K562 (cell line): ENCODE results near the gene FOXA3. TPM values are rescaled to one million over a fixed set of nuclear protein-coding genes. Genes with fewer than 3 reads are reported as not detected.

ENCODE experiments used
- BRD4 ChIP-seq: fragments of 200-600 bp; sonication (generic); IDR thresholded peaks from 2 replicates; pipeline ENCODE4 v1.6.1; 2017; ENCODE audit warnings: inconsistent platforms
- CBFA2T3 ChIP-seq: fragments of 450-650 bp; IDR thresholded peaks from 2 replicates; pipeline ENCODE4 v1.6.1; 2017
- CREB1 ChIP-seq, 2 experiments: sonication (generic) in 1 of 2; formaldehyde crosslinking in 1 of 2; IDR thresholded peaks; 2 replicates each; pipeline versions ENCODE4 v1.6.1 to v1.8.0; 2012 to 2022; ENCODE audit warnings: inconsistent platforms in 1 of 2, mild to moderate bottlenecking in 1 of 2, missing genetic modification reagents in 1 of 2, moderate library complexity in 1 of 2
- CREB3 ChIP-seq: fragments of 450-650 bp; conservative IDR thresholded peaks from 2 replicates; pipeline ENCODE4 v1.6.1; 2016; ENCODE audit warnings: missing genetic modification characterization, low read depth, mild to moderate bottlenecking, missing compliant biosample characterization, moderate library complexity
- ELF4 ChIP-seq: fragments of 450-650 bp; formaldehyde crosslinking; IDR thresholded peaks from 2 replicates; pipeline ENCODE4 v1.4.0; 2022; ENCODE audit warnings: missing genetic modification characterization
- FOXJ2 ChIP-seq: fragments of 200-800 bp; sonication (Bioruptor generic); IDR thresholded peaks from 2 replicates; pipeline ENCODE4 v1.6.1; 2016; ENCODE audit warnings: missing genetic modification characterization, missing compliant biosample characterization
- KAT8 ChIP-seq: fragments of 450-650 bp; IDR thresholded peaks from 2 replicates; pipeline ENCODE4 v1.6.1; 2016; ENCODE audit warnings: low read depth, mild to moderate bottlenecking
- KLF10 ChIP-seq: fragments of 250-450 bp; sonication (Bioruptor Pico); IDR thresholded peaks from 2 replicates; pipeline ENCODE4 v1.6.1; 2021; ENCODE audit warnings: matching md5 sums
- NFATC3 ChIP-seq: fragments of 450-650 bp; IDR thresholded peaks from 2 replicates; pipeline ENCODE4 v1.6.1; 2017; ENCODE audit warnings: mild to moderate bottlenecking
- NONO ChIP-seq, 2 experiments: fragments of 200-400 bp in 1 of 2; fragments of 450-650 bp in 1 of 2; formaldehyde crosslinking in 1 of 2; IDR thresholded peaks; 2 replicates each; pipeline ENCODE4 v1.6.1; 2017; ENCODE audit warnings: low read depth in 2 of 2, mild to moderate bottlenecking in 2 of 2, moderate library complexity in 2 of 2, low read length in 1 of 2
- NR2C2 ChIP-seq, 2 experiments: fragments of 200-800 bp in 1 of 2; sonication (Bioruptor generic) in 1 of 2; sonication (generic) in 1 of 2; formaldehyde crosslinking in 1 of 2; IDR thresholded peaks; 2 replicates each; pipeline versions ENCODE4 v1.6.1 to v1.8.0; 2016 to 2022; ENCODE audit warnings: mild to moderate bottlenecking in 1 of 2, missing compliant biosample characterization in 1 of 2, missing genetic modification characterization in 1 of 2, missing genetic modification reagents in 1 of 2
- PHF21A ChIP-seq: fragments of 450-650 bp; IDR thresholded peaks from 2 replicates; pipeline ENCODE4 v1.6.1; 2017; ENCODE audit warnings: low read depth, borderline replicate concordance
- PREB ChIP-seq: sonication (generic); formaldehyde crosslinking; IDR thresholded peaks from 2 replicates; pipeline ENCODE4 v1.8.1; 2023; ENCODE audit warnings: mild to moderate bottlenecking, missing genetic modification reagents
- TARDBP ChIP-seq: fragments of 450-650 bp; IDR thresholded peaks from 2 replicates; pipeline ENCODE4 v1.6.1; 2016
- TFE3 ChIP-seq: fragments of 450-650 bp; formaldehyde crosslinking; IDR thresholded peaks from 2 replicates; pipeline ENCODE4 v1.4.0; 2020; ENCODE audit warnings: mild to moderate bottlenecking, mixed read lengths
- ZBTB43 ChIP-seq: sonication (generic); formaldehyde crosslinking; IDR thresholded peaks from 2 replicates; pipeline ENCODE4 v1.8.0; 2023; ENCODE audit warnings: mild to moderate bottlenecking, missing genetic modification reagents
- ZFX ChIP-seq: sonication (generic); formaldehyde crosslinking; IDR thresholded peaks from 2 replicates; pipeline ENCODE4 v1.8.0; 2022; ENCODE audit warnings: mild to moderate bottlenecking, missing genetic modification reagents, moderate library complexity
- ZNF41 ChIP-seq: fragments of 250-450 bp; sonication (Bioruptor Pico); conservative IDR thresholded peaks from 2 replicates; pipeline ENCODE4 v1.4.0; 2020; ENCODE audit warnings: mild to moderate bottlenecking
- ZNF436 ChIP-seq: fragments of 250-450, 450-650 bp; sonication (Bioruptor Pico); formaldehyde crosslinking; IDR thresholded peaks from 2 replicates; pipeline ENCODE4 v1.7.0; 2020; ENCODE audit warnings: mild to moderate bottlenecking
- ZNF644 ChIP-seq: fragments of 200-800 bp; sonication (Bioruptor generic); IDR thresholded peaks from 2 replicates; pipeline ENCODE4 v1.6.1; 2016; ENCODE audit warnings: low read depth, missing genetic modification characterization, missing compliant biosample characterization
- ZNF695 ChIP-seq: fragments of 450-650 bp; formaldehyde crosslinking; IDR thresholded peaks from 2 replicates; pipeline ENCODE4 v1.4.0; 2020; ENCODE audit warnings: mild to moderate bottlenecking, moderate library complexity
- ZNF699 ChIP-seq: fragments of 250-450 bp; sonication (Bioruptor Pico); IDR thresholded peaks from 2 replicates; pipeline ENCODE4 v1.8.0; 2021; ENCODE audit warnings: mild to moderate bottlenecking, moderate library complexity; ENCODE audit not compliant: insufficient replicate concordance
- ZNF76 ChIP-seq: fragments of 250-450 bp; sonication (Bioruptor Pico); IDR thresholded peaks from 2 replicates; pipeline ENCODE4 v1.4.0; 2020; ENCODE audit warnings: mild to moderate bottlenecking, moderate library complexity, borderline replicate concordance
- polyA plus RNA-seq, 8 experiments: library from polyadenylated mRNA; depleted of rRNA in 4 of 8; stranded (reverse) in 5 of 8; unstranded in 3 of 8; fragments of >200 nt; fragmentation: Nextera tagmentation in 2 of 8; fragmentation: Illumina TruSeq in 1 of 8; extraction: Ambion mirVana in 2 of 8; extraction: Trizol in 1 of 8; gene quantifications; 2 replicates each; pipeline versions ENCODE4 v1.2.1 to v1.2.3, GENCODE V29; 2011 to 2014; ENCODE audit warnings: inconsistent platforms in 1 of 8, missing spikeins in 1 of 8
- total RNA-seq, 7 experiments: library from RNA; depleted of rRNA in 6 of 7; stranded (reverse); fragments of >200 nt in 6 of 7; fragmentation: Illumina TruSeq in 2 of 7; extraction: Trizol in 2 of 7; gene quantifications; 2 replicates each; pipeline versions ENCODE4 v1.2.1 to v1.2.3, GENCODE V29; 2011 to 2021; ENCODE audit warnings: low replicate concordance in 1 of 7

FOXA3 gene
- total and polyA plus RNA-seq, 9 of the 15 experiments (the other 6 are each of a cell fraction or from before 2014, with no cell fraction given): 1.3 to 15.5 (median 4.7) TPM

GRCh38 chr19:45901912-45902650 is 38.0 kb downstream of the FOXA3 start, which contains the start of gene MYPOP (continued):
- peak; percentile 66 for TF ChIP-seq ZFX (CRISPR knock-in tag)
- no peak for TF ChIP-seq KAT8
- TF ChIP-seq ZBTB43 (CRISPR knock-in tag): no peak
- TF ChIP-seq NONO (IDR thresholded peaks at IDR 0.05; ENCODE audit: low read depth in 2 of 2, low read length in 1 of 2): no peak
- TF ChIP-seq ZNF699 (CRISPR knock-in tag): no peak
- TF ChIP-seq CREB3 (tag): no peak
- TF ChIP-seq TARDBP: no peak
- no peak for TF ChIP-seq ZNF41 (CRISPR knock-in tag)
- TF ChIP-seq FOXJ2 (tag): no peak
- TF ChIP-seq ELF4 (CRISPR knock-in tag): no peak
- no peak for TF ChIP-seq ZNF644 (tag)
- no peak for TF ChIP-seq NR2C2 (CRISPR knock-in tag; IDR thresholded peaks at IDR 0.05)
- TF ChIP-seq NR2C2 (tag; IDR thresholded peaks at IDR 0.05): 0 out of 2 replicates have a peak, but pooled peaks have one; percentile 35
- TF ChIP-seq PREB (CRISPR knock-in tag): no peak
- no peak for TF ChIP-seq KLF10
- TF ChIP-seq PHF21A: no peak
- no peak for TF ChIP-seq CBFA2T3
- TF ChIP-seq NFATC3: no peak
- TF ChIP-seq ZNF695 (CRISPR knock-in tag): no peak
- no peak for TF ChIP-seq CREB1 (IDR thresholded peaks at IDR 0.05)
- TF ChIP-seq CREB1 (CRISPR knock-in tag; IDR thresholded peaks at IDR 0.05): no peak
- TF ChIP-seq TFE3 (CRISPR knock-in tag): no peak
- TF ChIP-seq ZNF76 (CRISPR knock-in tag): no peak
- no peak for TF ChIP-seq BRD4
- TF ChIP-seq ZNF436 (CRISPR knock-in tag): no peak
